ENCODE measurements around the gene PATE3.

Gene PATE3

DNA sequence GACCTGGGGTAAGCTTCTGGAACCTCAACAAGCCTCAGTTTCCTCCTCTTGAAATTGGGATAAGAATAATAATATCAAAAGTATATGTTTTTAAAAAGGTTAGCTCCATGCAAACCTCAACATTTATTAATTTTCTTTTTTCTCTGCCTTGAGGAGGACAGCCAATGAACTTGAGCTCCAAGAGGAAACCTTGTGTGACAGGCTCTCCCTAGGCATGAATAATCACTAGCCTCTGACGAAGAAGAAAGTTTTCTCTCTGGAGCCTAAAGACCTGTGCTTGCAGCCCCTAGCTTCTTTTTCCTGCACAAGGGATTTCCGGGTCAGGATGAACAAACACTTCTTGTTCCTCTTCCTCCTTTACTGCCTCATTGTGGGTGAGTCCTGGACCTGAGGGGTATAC lies at the start of gene PATE3:
TSS of gene PATE3 (plus strand) at position 301 of the 400 bp plus-strand sequence. CDS start at position 326, 25 bp downstream.
- no peak for DNase-seq (ENCODE audit: low spot score)

DNA sequence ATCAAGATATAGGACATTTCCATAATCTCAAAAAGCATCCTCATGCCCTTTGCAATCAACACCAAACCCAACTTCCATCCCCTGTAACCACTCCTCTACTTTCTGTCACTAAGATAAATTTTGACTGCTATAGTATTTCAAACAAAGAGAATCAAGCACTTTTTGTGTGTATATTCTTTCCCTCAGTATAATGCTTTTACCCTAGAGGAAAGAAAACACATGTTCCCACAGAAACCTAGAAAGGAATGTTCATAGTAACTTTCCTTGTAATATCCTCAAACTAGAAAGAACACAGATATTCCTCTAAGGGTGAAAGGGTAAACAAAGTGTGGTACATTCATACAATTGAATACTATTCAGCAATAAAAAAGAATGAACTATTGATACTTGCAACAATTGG lies 47.3 kb upstream of the PATE3 start:
- no peak for DNase-seq (ENCODE audit: low spot score)

GRCh38 chr11:125743681-125744080 lies 44.2 kb upstream of the PATE3 start:
- no peak for DNase-seq (ENCODE audit: low spot score)

GRCh38 chr11:125745979-125746378 lies 41.9 kb upstream of the PATE3 start, which contains the start of gene PATE1:
Gene PATE1, plus strand, starts transcription at chr11:125746279. Its CDS starts 26 bp downstream, at chr11:125746305.
- no peak for DNase-seq (ENCODE audit: low spot score)

- no peak for DNase-seq (ENCODE audit: low spot score)
These were observed 37.3 kb upstream of the PATE3 start for GRCh38 chr11:125750629-125751028.

GRCh38 chr11:125756050-125756449 lies 31.9 kb upstream of the PATE3 start:
- DNase-seq (ENCODE audit: low spot score), result no peak

- no peak for DNase-seq (ENCODE audit: low spot score)
These were observed 25.5 kb upstream of the PATE3 start for GRCh38 chr11:125762445-125762844.

- DNase-seq (ENCODE audit: low spot score), result no peak
These were observed 24.4 kb upstream of the PATE3 start for GRCh38 chr11:125763483-125763882.

GRCh38 chr11:125766251-125766650 lies 21.7 kb upstream of the PATE3 start:
- DNase-seq (ENCODE audit: low spot score), result no peak

DNA sequence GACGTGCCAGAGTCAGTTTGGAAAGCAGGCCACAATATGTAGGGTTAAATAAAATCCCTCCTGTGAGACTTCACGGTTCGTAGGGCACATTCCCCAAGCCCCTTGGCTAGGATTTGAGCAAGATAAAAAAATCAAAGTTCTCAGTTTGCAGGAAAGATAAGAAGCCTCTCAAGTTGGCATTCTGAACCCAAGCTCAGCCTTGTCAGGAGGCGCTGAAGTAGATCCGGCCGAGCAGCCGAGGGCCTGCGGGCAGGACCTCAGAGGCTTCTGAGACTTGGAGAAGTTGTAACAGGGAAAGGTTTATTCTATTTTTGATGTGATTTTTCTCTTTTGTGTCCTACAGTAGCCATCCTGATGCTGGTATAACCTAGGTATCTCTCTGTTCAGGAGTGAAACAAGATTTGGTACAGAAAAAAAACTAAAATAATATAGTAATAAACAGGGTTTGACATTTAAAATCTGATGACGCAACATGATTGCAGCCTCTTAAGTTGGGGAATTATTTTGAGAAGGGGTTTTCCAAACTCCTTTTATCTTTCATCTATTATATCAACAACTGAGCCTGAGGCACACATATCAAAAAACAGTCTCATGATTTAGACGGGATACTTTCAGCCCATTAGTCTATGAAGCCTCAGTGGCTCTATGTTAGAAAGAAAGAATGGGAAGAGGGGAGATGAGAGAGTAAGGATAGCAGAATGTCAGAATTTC lies 19.4 kb upstream of the PATE3 start:
- DNase-seq (ENCODE audit: low spot score), result no peak

DNA sequence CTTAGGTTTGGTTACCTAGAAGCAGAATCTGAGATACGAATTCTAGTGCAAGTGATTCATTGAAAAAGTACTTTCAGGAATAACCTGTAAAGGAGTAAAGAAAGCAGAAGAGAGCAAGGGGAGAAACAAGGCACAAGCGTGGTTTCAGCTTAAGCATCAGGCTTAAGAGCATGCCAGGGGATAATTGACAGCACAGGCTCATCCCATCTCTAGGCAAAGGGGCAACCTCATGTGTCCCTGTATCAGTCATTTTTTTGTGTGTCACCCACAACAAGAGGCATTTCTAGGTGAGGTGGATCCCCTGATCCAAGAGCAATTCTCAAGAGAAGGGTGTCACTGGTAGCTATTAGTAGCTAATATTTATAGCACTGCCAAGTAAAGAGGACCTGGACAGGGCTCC lies 17.3 kb upstream of the PATE3 start:
- no peak for DNase-seq (ENCODE audit: low spot score)

DNA sequence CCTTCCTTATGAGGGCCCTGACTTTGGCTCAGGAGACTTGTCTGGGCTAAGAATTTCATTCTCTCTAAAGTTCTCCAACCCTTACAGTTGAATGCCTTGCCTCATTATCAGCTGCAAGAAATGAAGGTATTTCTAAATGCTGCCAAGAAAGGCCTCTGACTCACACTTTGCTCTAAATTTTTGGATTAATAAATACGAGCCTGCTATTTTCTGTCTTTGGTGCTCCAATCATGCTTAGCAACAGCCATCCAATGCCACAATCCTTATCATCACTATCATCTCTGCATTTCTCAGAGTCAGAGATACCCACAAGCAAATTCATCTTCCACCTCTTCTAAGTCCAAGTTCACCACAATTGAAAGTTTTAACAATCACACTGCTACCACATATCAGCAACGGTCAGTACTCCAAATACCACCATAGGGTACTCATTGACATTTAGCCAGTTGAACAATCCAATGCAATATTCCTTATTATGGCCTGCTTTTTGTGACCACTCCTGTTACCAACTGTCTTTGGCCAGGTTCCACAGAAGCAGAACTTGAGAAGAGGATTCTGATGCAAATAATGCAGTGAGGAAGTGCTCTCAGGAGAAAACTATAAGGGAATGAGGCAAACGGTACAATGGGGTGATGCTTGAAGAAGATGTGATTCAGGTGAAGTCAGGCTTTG lies 15.0 kb upstream of the PATE3 start:
- DNase-seq (ENCODE audit: low spot score), result no peak

DNA sequence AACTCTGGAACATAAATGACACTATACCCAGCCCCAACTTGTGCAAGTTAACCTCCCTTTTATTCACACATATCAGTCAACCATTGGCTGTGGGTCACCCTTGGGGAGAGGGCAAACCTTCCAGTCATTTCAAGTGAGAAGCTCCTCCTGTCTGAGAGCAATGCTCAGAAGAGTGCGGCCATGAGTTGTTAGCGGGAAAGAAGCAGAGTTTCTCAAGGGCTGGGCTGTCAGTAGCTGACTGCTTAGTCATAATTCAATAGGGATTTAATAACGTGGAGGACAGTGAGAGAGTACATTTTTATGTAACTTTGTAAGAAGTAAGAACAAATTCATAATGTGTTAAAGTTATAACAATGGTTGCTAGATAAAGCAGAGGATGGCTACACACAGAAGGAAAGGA lies 14.4 kb upstream of the PATE3 start:
- DNase-seq (ENCODE audit: low spot score), result no peak

- no peak for DNase-seq (ENCODE audit: low spot score)
These were observed 10.6 kb upstream of the PATE3 start for GRCh38 chr11:125777309-125777708.

GRCh38 chr11:125778728-125779127 lies 9.2 kb upstream of the PATE3 start, which contains the start of gene PATE2:
Gene PATE2, minus strand, starts transcription at chr11:125778828. Its CDS starts 55 bp downstream, at chr11:125778773.
- DNase-seq (ENCODE audit: low spot score), result no peak

GRCh38 chr11:125784678-125785077 lies 3.2 kb upstream of the PATE3 start:
- no peak for DNase-seq (ENCODE audit: low spot score)

- no peak for DNase-seq (ENCODE audit: low spot score)
These were observed 2.9 kb downstream of the PATE3 start for GRCh38 chr11:125790825-125791224.

DNA sequence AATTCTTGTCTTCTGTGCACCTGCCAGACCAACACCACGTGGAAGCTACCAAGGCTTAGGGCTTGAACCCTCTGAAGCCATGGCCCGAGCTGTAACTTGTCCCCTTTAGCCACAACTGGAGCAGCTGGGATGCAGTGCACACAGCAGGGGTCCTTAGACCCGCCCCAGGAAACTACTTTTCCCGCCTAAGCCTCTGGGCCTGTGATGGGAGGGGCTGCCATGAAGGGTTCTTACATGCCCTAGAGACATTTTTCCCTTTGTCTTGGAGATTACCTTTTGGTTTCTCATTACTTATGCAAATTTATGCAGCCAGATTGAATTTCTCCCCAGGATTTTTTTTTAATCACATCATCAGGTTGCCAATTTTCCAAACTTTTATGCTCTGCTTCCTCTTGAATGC lies 9.7 kb downstream of the PATE3 start:
- DNase-seq (ENCODE audit: low spot score), result no peak

- no peak for DNase-seq (ENCODE audit: low spot score)
These were observed 11.9 kb downstream of the PATE3 start for GRCh38 chr11:125799808-125800207.

DNA sequence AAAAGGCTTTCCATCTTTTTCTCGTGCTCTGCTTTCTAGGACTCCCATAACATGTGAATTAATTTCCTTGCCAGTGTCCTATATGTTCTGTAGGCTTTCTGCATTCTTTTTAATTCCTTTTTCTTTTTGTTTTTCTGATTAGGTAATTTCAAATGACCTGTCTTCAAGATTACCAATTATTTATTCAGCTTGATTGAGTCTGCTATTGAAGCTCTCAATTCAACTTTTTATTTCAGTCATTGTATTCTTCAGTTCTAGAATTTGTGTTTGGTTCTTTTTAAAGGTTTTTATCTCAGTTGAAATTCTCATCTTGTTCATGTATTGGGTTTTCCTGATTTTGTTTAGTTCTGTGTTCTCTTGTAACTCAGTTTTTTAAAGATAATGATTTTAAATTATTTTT lies 14.5 kb downstream of the PATE3 start:
- no peak for DNase-seq (ENCODE audit: low spot score)

- DNase-seq (ENCODE audit: low spot score), result no peak
These were observed 20.0 kb downstream of the PATE3 start for GRCh38 chr11:125807909-125808308.

- no peak for DNase-seq (ENCODE audit: low spot score)
These were observed 45.1 kb downstream of the PATE3 start, which contains the start of gene PATE4 for GRCh38 chr11:125833016-125833415. Gene PATE4, plus strand, starts transcription at chr11:125833316. Its CDS starts 44 bp downstream, at chr11:125833360.

GRCh38 chr11:125835748-125836147 lies 47.8 kb downstream of the PATE3 start:
- no peak for DNase-seq (ENCODE audit: low spot score)
